T-helper 17 cell (primary cell): Measurements from ENCODE around the gene PKDCC. TPM values are rescaled to one million over a fixed set of nuclear protein-coding genes. Genes with fewer than 3 reads are reported as not detected.
"Not testable (repeated sequence)": the region's sequence is repeated elsewhere in the genome, so short reads cannot be mapped to it uniquely, and the experiment has no call there.

Experiments
- ATAC-seq: fragments of 150-1000 bp; cut with Tn5 transposase; 2 replicates; pipeline ENCODE4 v1.10.0; 2021; ENCODE audit warnings: mild to moderate bottlenecking, moderate library complexity
- DNase-seq, 3 donors: peaks; one replicate each; pipeline versions ENCODE4 v3.0.0 to v3.0.0-alpha.2; 2020 to 2021
- H3K9me3 ChIP-seq: one replicate; pipeline ENCODE4 v1.7.0; 2013; ENCODE audit warnings: low read length, mild to moderate bottlenecking; ENCODE audit not compliant: control insufficient read depth, poor library complexity, severe bottlenecking
- H3K27ac Mint-ChIP-seq: one replicate; pipeline ENCODE4 v1.8.0; 2022; ENCODE audit warnings: mild to moderate bottlenecking, moderate library complexity, mixed read lengths
- H3K27me3 Mint-ChIP-seq: one replicate; pipeline ENCODE4 v1.8.0; 2022; ENCODE audit warnings: mixed read lengths
- H3K36me3 Mint-ChIP-seq: one replicate; pipeline ENCODE4 v1.8.0; 2022; ENCODE audit warnings: low read depth, mixed read lengths
- H3K4me1 Mint-ChIP-seq: one replicate; pipeline ENCODE4 v1.8.0; 2022; ENCODE audit warnings: mild to moderate bottlenecking, mixed read lengths
- H3K4me3 Mint-ChIP-seq: one replicate; pipeline ENCODE4 v1.8.0; 2022; ENCODE audit warnings: mild to moderate bottlenecking, moderate library complexity, mixed read lengths
- total RNA-seq, 4 donors: library from RNA in 2 of 4; stranded (reverse) in 2 of 4; gene quantifications; one replicate each; pipeline ENCODE4 v1.2.3 and lab custom pipeline; 2022 to 2026

The PKDCC gene
- total RNA-seq, 2 donors from 2014 or later, result 0.87 to 1.2 TPM

- no peaks in the 10 kb centered on the region for H3K4me1 Mint-ChIP-seq
- no peak for DNase-seq
- H3K4me3 Mint-ChIP-seq, result no peak overlapping the region
- H3K36me3 Mint-ChIP-seq, result peaks cover 3% of the 10 kb centered on the region
- no peak for ATAC-seq
- H3K9me3 ChIP-seq, result no peaks in the 10 kb centered on the region
- H3K27me3 Mint-ChIP-seq, result peaks cover 51% of the 10 kb centered on the region
- H3K27ac Mint-ChIP-seq, result peak overlapping the region; percentile 32
These were observed 21.7 kb downstream of the PKDCC start for GRCh38 chr2:42069568-42069967.

- Mint-ChIP-seq H3K27ac (no peak overlapping the region), H3K4me1 (no peaks in the 10 kb centered on the region), H3K36me3 (peaks cover 3% of the 10 kb centered on the region), H3K27me3 (peaks cover 51% of the 10 kb centered on the region), H3K4me3 (no peak overlapping the region)
- ATAC-seq (no peak), DNase-seq (no peak)
- no peaks in the 10 kb centered on the region for H3K9me3 ChIP-seq
These were observed 24.0 kb downstream of the PKDCC start for GRCh38 chr2:42071791-42072190.

- peaks cover 50% of the 10 kb centered on the region for H3K27me3 Mint-ChIP-seq
- peaks cover 2% of the 10 kb centered on the region for H3K4me1 Mint-ChIP-seq
- peaks cover 3% of the 10 kb centered on the region for H3K36me3 Mint-ChIP-seq
- DNase-seq, result no peak
- ATAC-seq, result no peak
- H3K9me3 ChIP-seq, result no peaks in the 10 kb centered on the region
- no peak overlapping the region for H3K27ac Mint-ChIP-seq
- H3K4me3 Mint-ChIP-seq, result no peak overlapping the region
These were observed 24.7 kb downstream of the PKDCC start for GRCh38 chr2:42072349-42073118.

GRCh38 chr2:42073739-42074503, 26.1 kb downstream of the PKDCC start:
- peaks cover 3% of the 10 kb centered on the region for H3K36me3 Mint-ChIP-seq
- H3K9me3 ChIP-seq, result no peaks in the 10 kb centered on the region
- peaks cover 44% of the 10 kb centered on the region for H3K27me3 Mint-ChIP-seq
- DNase-seq (no peak), ATAC-seq (no peak)
- no peak overlapping the region for H3K27ac Mint-ChIP-seq
- H3K4me1 Mint-ChIP-seq, result peaks cover 4% of the 10 kb centered on the region
- H3K4me3 Mint-ChIP-seq, result no peak overlapping the region

- no peaks in the 10 kb centered on the region for H3K9me3 ChIP-seq
- Mint-ChIP-seq H3K36me3 (no peaks in the 10 kb centered on the region), H3K27ac (no peak overlapping the region), H3K4me3 (no peak overlapping the region), H3K4me1 (peaks cover 4% of the 10 kb centered on the region), H3K27me3 (peaks cover 44% of the 10 kb centered on the region)
- DNase-seq (no peak), ATAC-seq (no peak)
These were observed 26.8 kb downstream of the PKDCC start for GRCh38 chr2:42074661-42075060.

- H3K4me3 Mint-ChIP-seq, result no peak overlapping the region
- peaks cover 34% of the 10 kb centered on the region for H3K27me3 Mint-ChIP-seq
- no peak for ATAC-seq
- DNase-seq, result no peak
- H3K4me1 Mint-ChIP-seq, result peaks cover 4% of the 10 kb centered on the region
- no peaks in the 10 kb centered on the region for H3K36me3 Mint-ChIP-seq
- H3K9me3 ChIP-seq, result no peaks in the 10 kb centered on the region
- no peak overlapping the region for H3K27ac Mint-ChIP-seq
These were observed 28.8 kb downstream of the PKDCC start for GRCh38 chr2:42076357-42077225.

- Mint-ChIP-seq H3K27me3 (peaks cover 31% of the 10 kb centered on the region), H3K4me3 (no peak overlapping the region), H3K4me1 (peaks cover 4% of the 10 kb centered on the region), H3K27ac (no peak overlapping the region), H3K36me3 (no peaks in the 10 kb centered on the region)
- ATAC-seq, result no peak
- DNase-seq, result no peak
- H3K9me3 ChIP-seq, result no peaks in the 10 kb centered on the region
These were observed 29.5 kb downstream of the PKDCC start for GRCh38 chr2:42077343-42077742.

GRCh38 chr2:42079737-42080287, 32.0 kb downstream of the PKDCC start:
- no peaks in the 10 kb centered on the region for H3K9me3 ChIP-seq
- no peak for DNase-seq
- Mint-ChIP-seq H3K27ac (no peak overlapping the region), H3K4me3 (no peak overlapping the region), H3K4me1 (peaks cover 17% of the 10 kb centered on the region), H3K36me3 (no peaks in the 10 kb centered on the region), H3K27me3 (peaks cover 18% of the 10 kb centered on the region)
- ATAC-seq, result no peak

- DNase-seq, ATAC-seq, H3K4me3 Mint-ChIP-seq, H3K36me3 Mint-ChIP-seq, H3K9me3 ChIP-seq, H3K27ac Mint-ChIP-seq: not testable (repeated sequence)
- Mint-ChIP-seq H3K4me1 (peaks cover 25% of the 10 kb centered on the region), H3K27me3 (peaks cover 23% of the 10 kb centered on the region)
These were observed 33.3 kb downstream of the PKDCC start for GRCh38 chr2:42081151-42081550.

- ATAC-seq (no peak), DNase-seq (no peak)
- Mint-ChIP-seq H3K36me3 (no peaks in the 10 kb centered on the region), H3K4me1 (peaks cover 29% of the 10 kb centered on the region), H3K27ac (no peak overlapping the region), H3K27me3 (peaks cover 30% of the 10 kb centered on the region), H3K4me3 (no peak overlapping the region)
- H3K9me3 ChIP-seq, result no peaks in the 10 kb centered on the region
These were observed 34.2 kb downstream of the PKDCC start for GRCh38 chr2:42082016-42082415.

GRCh38 chr2:42084231-42084671, 36.4 kb downstream of the PKDCC start:
- no peaks in the 10 kb centered on the region for H3K9me3 ChIP-seq
- H3K4me3 Mint-ChIP-seq, result no peak overlapping the region
- no peak for ATAC-seq
- H3K4me1 Mint-ChIP-seq, result peaks cover 26% of the 10 kb centered on the region
- H3K27ac Mint-ChIP-seq, result no peak overlapping the region
- H3K27me3 Mint-ChIP-seq, result peaks cover 18% of the 10 kb centered on the region
- no peak for DNase-seq
- H3K36me3 Mint-ChIP-seq, result no peaks in the 10 kb centered on the region

- not testable (repeated sequence) for H3K4me3 Mint-ChIP-seq, H3K27ac Mint-ChIP-seq, ATAC-seq, H3K36me3 Mint-ChIP-seq, H3K9me3 ChIP-seq, DNase-seq
- H3K27me3 Mint-ChIP-seq, result peaks cover 12% of the 10 kb centered on the region
- peaks cover 26% of the 10 kb centered on the region for H3K4me1 Mint-ChIP-seq
These were observed 37.2 kb downstream of the PKDCC start for GRCh38 chr2:42085070-42085469.
